ENCODE data around the gene PRTFDC1.

DNA sequence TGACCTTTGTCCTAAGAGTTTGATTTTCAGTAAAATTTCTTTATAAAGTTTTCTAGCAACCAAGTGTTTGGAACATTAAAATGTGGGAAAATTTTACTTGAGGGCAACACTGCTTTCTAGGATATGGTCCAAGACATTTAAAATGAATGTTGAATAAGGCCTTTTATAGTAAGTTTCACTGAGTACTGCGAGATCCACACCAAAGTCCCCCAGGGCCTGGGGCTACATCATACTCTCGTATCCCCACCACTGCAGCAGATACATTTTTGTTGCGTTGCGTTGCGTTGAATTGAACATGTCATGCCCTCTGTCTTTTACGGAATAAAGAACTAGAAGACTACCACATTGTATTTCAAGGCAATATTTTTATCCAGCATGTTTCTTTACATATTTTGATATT lies 44.5 kb downstream of the PRTFDC1 start:
- TF ChIP-seq EZH2 (IDR thresholded peaks at IDR 0.05; ENCODE audit: low read depth), result no peak
- TF ChIP-seq, protein P1, sequence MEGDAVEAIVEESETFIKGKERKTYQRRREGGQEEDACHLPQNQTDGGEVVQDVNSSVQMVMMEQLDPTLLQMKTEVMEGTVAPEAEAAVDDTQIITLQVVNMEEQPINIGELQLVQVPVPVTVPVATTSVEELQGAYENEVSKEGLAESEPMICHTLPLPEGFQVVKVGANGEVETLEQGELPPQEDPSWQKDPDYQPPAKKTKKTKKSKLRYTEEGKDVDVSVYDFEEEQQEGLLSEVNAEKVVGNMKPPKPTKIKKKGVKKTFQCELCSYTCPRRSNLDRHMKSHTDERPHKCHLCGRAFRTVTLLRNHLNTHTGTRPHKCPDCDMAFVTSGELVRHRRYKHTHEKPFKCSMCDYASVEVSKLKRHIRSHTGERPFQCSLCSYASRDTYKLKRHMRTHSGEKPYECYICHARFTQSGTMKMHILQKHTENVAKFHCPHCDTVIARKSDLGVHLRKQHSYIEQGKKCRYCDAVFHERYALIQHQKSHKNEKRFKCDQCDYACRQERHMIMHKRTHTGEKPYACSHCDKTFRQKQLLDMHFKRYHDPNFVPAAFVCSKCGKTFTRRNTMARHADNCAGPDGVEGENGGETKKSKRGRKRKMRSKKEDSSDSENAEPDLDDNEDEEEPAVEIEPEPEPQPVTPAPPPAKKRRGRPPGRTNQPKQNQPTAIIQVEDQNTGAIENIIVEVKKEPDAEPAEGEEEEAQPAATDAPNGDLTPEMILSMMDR (conservative IDR thresholded peaks at IDR 0.05), result no peak
